GM12873 (cell line): ENCODE measurements around the gene SNX8.

Experiments used
- CTCF ChIP-seq: IDR thresholded peaks from 2 replicates; pipeline ENCODE4 v1.5.1; 2012; ENCODE audit warnings: low read depth, mild to moderate bottlenecking, moderate library complexity, low read length, control low read depth; ENCODE audit not compliant: insufficient read depth; ENCODE audit errors: missing control alignments

The SNX8 gene

GRCh38 chr7:2248984-2249694, 65.1 kb downstream of the SNX8 start:
- no peak for TF ChIP-seq CTCF

GRCh38 chr7:2247141-2247995, 66.9 kb downstream of the SNX8 start:
- TF ChIP-seq CTCF: peak; percentile 83

GRCh38 chr7:2245883-2246675, 68.2 kb downstream of the SNX8 start:
- TF ChIP-seq CTCF: no peak

GRCh38 chr7:2244404-2244995, 69.7 kb downstream of the SNX8 start:
- no peak for TF ChIP-seq CTCF

GRCh38 chr7:2243458-2243857, 70.8 kb downstream of the SNX8 start:
- TF ChIP-seq CTCF: no peak

GRCh38 chr7:2242541-2243429, 71.5 kb downstream of the SNX8 start:
- no peak for TF ChIP-seq CTCF
